B cell (primary cell): ENCODE measurements around the gene VIL1.

ENCODE experiments used
- CTCF ChIP-seq: fragments of 200-600 bp; IDR thresholded peaks from one replicate; pipeline ENCODE4 v1.8.0; 2022; ENCODE audit warnings: antibody characterized with exemption, mild to moderate bottlenecking
- EZH2 ChIP-seq: IDR thresholded peaks from 2 replicates; pipeline ENCODE4 v1.6.1; 2012; ENCODE audit warnings: borderline replicate concordance, low read depth, mild to moderate bottlenecking, moderate library complexity, low read length; ENCODE audit not compliant: insufficient read depth, poor library complexity, severe bottlenecking

DNA sequence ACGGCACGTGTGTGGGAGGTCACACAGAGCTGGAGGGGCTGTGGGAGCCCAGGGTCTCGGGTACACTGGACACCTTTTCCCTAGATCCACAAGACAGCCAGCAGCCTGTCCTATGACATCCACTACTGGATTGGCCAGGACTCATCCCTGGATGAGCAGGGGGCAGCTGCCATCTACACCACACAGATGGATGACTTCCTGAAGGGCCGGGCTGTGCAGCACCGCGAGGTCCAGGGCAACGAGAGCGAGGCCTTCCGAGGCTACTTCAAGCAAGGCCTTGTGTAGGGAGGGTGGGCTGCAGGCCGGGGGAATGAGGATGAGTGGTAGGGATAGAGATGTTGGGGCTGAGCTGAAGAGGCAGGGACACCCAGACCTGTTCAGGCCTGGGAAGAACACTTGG is 6.6 kb downstream of the VIL1 start:
- TF ChIP-seq CTCF (no peak), EZH2 (no peak)
